ENCODE data around the gene EDNRA. TPM values are rescaled to one million over a fixed set of nuclear protein-coding genes. Genes with fewer than 3 reads are reported as not detected.
A peak's percentile ranks its signal among the peaks of the same experiment; 100 is the strongest.

EDNRA gene
- total RNA-seq, 1 experiment from 2014 or later, result not detected

DNA sequence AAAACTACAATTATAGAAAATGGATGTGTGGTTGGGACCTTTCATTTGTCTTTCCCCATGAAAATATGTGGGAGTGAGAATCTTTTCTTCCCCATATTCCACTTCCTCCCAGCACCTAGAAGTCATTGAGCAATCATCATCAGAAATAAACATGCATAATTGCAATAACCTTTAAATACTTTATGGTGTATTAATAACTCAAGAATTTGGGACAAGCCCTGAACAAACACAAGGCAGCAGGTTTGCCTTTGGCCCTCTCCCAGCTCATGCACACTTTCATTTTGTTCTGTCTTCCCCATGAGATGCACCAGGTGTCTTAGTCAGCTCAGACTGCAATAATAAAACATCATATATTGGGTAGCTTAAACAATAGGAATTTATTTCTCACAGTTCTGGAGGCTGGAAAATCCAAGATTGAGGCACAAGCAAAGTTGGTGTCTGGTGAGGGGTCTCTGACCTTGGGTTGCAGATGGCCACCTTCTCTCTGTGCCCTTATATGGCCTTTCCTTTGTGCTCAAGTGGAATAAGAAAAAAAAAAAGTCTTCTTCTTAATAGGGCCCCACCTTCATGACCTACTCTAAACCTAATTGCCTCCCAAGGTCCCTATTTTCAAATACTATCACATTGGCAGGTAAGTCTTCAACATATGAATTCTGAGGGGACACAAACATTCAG, 101.6 kb downstream of the EDNRA start:
- peak overlapping the region; percentile 77 for H3K27ac Mint-ChIP-seq (ENCODE audit: low read depth, unreplicated experiment)
- peak; percentile 85 for DNase-seq (ENCODE audit: unreplicated experiment)
- no peaks in the 10 kb centered on the region for H3K27me3 Mint-ChIP-seq (ENCODE audit: insufficient read depth, unreplicated experiment)
- intact Hi-C loops (cut with micrococcal nuclease), result loop anchor here (2.0 to 10.0 kb wide), 2 partner anchors 36 to 208 kb away; no protein-coding TSS in a partner anchor
- no peak overlapping the region for H3K4me3 Mint-ChIP-seq (ENCODE audit: unreplicated experiment)
- TF ChIP-seq, protein P1, sequence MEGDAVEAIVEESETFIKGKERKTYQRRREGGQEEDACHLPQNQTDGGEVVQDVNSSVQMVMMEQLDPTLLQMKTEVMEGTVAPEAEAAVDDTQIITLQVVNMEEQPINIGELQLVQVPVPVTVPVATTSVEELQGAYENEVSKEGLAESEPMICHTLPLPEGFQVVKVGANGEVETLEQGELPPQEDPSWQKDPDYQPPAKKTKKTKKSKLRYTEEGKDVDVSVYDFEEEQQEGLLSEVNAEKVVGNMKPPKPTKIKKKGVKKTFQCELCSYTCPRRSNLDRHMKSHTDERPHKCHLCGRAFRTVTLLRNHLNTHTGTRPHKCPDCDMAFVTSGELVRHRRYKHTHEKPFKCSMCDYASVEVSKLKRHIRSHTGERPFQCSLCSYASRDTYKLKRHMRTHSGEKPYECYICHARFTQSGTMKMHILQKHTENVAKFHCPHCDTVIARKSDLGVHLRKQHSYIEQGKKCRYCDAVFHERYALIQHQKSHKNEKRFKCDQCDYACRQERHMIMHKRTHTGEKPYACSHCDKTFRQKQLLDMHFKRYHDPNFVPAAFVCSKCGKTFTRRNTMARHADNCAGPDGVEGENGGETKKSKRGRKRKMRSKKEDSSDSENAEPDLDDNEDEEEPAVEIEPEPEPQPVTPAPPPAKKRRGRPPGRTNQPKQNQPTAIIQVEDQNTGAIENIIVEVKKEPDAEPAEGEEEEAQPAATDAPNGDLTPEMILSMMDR (IDR thresholded peaks at IDR 0.05; ENCODE audit: unreplicated experiment), result no peak
- no TSS peak for BruUV-seq (replicated peaks)
- H3K36me3 Mint-ChIP-seq (ENCODE audit: insufficient read depth, unreplicated experiment), result no peaks in the 10 kb centered on the region
- peaks cover 42% of the 10 kb centered on the region for H3K4me1 Mint-ChIP-seq (ENCODE audit: insufficient read depth, unreplicated experiment)
- ChIA-PET POLR2A (interaction anchor here (0.6 to 2.9 kb wide), 8 partner anchors 10 to 421 kb away, joined by 3 to 12 read pairs (median 4); partner anchors contain the start of gene TMEM184C), CTCF (interaction anchor here (0.6 to 2.0 kb wide), 7 partner anchors 9 to 1961 kb away, joined by 3 to 15 read pairs (median 4); no protein-coding TSS in a partner anchor)
- H3K9me3 Mint-ChIP-seq (ENCODE audit: unreplicated experiment), result no peaks in the 10 kb centered on the region

DNA sequence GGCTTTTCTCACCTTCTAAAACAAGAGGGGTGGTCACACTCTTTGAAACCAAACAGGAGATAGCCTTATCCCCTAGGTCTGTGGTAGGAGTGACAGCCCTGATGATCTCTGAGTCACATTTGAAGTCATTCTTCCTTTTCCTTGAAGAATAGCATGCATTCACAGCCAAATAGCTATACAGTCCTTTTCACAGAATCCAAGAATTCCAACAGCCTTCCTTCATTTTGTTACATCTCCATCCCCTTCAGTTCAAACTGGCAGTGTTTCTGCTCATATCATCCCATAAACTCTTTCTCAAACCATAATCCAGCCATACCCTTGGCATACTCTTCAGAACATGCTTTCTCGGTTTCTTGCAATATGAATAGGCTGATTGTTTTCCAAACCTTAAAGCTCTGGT, 103.0 kb downstream of the EDNRA start:
- intact Hi-C loops (cut with micrococcal nuclease), result loop anchor here (2.0 to 10.0 kb wide), 2 partner anchors 37 to 209 kb away; no protein-coding TSS in a partner anchor
- DNase-seq (ENCODE audit: unreplicated experiment), result no peak
- H3K36me3 Mint-ChIP-seq (ENCODE audit: insufficient read depth, unreplicated experiment), result no peaks in the 10 kb centered on the region
- ChIA-PET CTCF (interaction anchor here (1.3 to 2.9 kb wide), 2 partner anchors 65 to 423 kb away, joined by 3 to 18 read pairs; no protein-coding TSS in a partner anchor), POLR2A (no interaction called here)
- peaks cover 32% of the 10 kb centered on the region for H3K4me1 Mint-ChIP-seq (ENCODE audit: insufficient read depth, unreplicated experiment)
- no peak overlapping the region for H3K4me3 Mint-ChIP-seq (ENCODE audit: unreplicated experiment)
- no peaks in the 10 kb centered on the region for H3K9me3 Mint-ChIP-seq (ENCODE audit: unreplicated experiment)
- TF ChIP-seq, protein P1 (IDR thresholded peaks at IDR 0.05; ENCODE audit: unreplicated experiment), result no peak
- no peaks in the 10 kb centered on the region for H3K27me3 Mint-ChIP-seq (ENCODE audit: insufficient read depth, unreplicated experiment)
- no TSS peak for BruUV-seq (replicated peaks)
- no peak overlapping the region for H3K27ac Mint-ChIP-seq (ENCODE audit: low read depth, unreplicated experiment)

DNA sequence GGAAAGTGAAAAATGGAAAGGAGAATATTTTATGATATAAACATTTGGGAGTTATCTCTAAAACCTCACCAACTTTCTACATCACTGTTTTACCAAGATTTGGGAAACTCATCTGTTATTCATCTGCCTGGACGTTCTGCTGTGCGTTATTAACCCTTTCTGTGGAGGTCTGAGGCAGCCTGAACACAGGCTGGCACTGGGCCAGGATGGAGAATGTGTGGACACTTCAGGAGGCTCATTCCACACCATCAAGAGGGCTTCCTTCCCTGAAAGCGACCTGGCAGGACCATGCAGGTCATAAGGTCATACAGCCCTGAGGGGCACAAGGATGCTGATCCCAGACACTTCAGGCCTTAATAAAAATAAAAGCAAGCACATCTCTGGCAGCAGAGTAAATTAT, 105.1 kb downstream of the EDNRA start:
- no TSS peak for BruUV-seq (replicated peaks)
- Mint-ChIP-seq H3K27ac (ENCODE audit: low read depth, unreplicated experiment) (no peak overlapping the region), H3K4me3 (ENCODE audit: unreplicated experiment) (no peak overlapping the region), H3K9me3 (ENCODE audit: unreplicated experiment) (no peaks in the 10 kb centered on the region), H3K36me3 (ENCODE audit: insufficient read depth, unreplicated experiment) (no peaks in the 10 kb centered on the region), H3K4me1 (ENCODE audit: insufficient read depth, unreplicated experiment) (peaks cover 26% of the 10 kb centered on the region), H3K27me3 (ENCODE audit: insufficient read depth, unreplicated experiment) (no peaks in the 10 kb centered on the region)
- CTCF ChIA-PET, result interaction anchor here (0.7 to 5.4 kb wide), 6 partner anchors 8 to 567 kb away, joined by 3 to 67 read pairs (median 5); no protein-coding TSS in a partner anchor
- DNase-seq (ENCODE audit: unreplicated experiment), result no peak
- TF ChIP-seq, protein P1 (IDR thresholded peaks at IDR 0.05; ENCODE audit: unreplicated experiment), result no peak
- POLR2A ChIA-PET, result interaction anchor here (0.7 kb wide), 1 partner anchor 209 kb away, joined by 3 read pairs; no protein-coding TSS in a partner anchor
- intact Hi-C loops (cut with micrococcal nuclease), result loop anchor here (10.0 kb wide), 1 partner anchor 211 kb away; no protein-coding TSS in a partner anchor

DNA sequence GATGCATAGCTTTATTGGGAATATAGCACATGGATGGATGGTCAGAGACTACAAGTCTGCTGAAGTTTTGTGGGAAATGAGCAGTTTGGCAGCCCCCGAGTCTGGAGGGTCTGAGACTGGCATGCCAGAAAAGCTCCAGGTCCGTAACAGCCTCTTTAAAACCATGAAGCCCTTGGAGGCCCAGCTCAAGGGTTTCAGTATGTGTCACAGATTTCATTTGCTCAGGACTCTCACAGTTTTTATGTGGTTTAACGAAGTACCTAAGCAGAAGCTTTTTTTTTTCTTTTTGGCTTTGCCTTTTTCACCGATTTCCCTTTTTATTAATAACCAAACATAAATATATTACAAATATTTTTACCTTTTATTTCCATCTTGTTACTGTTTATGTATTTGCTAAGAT, 105.7 kb downstream of the EDNRA start:
- CTCF ChIA-PET, result interaction anchor here (0.7 to 5.4 kb wide), 7 partner anchors 9 to 567 kb away, joined by 3 to 67 read pairs (median 4); no protein-coding TSS in a partner anchor
- intact Hi-C loops (cut with micrococcal nuclease), result loop anchor here (10.0 kb wide), 1 partner anchor 212 kb away; no protein-coding TSS in a partner anchor
- DNase-seq (ENCODE audit: unreplicated experiment), result no peak
- no peak overlapping the region for H3K27ac Mint-ChIP-seq (ENCODE audit: low read depth, unreplicated experiment)
- H3K4me1 Mint-ChIP-seq (ENCODE audit: insufficient read depth, unreplicated experiment), result peaks cover 21% of the 10 kb centered on the region
- POLR2A ChIA-PET, result no interaction called here
- no peaks in the 10 kb centered on the region for H3K36me3 Mint-ChIP-seq (ENCODE audit: insufficient read depth, unreplicated experiment)
- no peaks in the 10 kb centered on the region for H3K9me3 Mint-ChIP-seq (ENCODE audit: unreplicated experiment)
- TF ChIP-seq, protein P1 (IDR thresholded peaks at IDR 0.05; ENCODE audit: unreplicated experiment), result no peak
- no peaks in the 10 kb centered on the region for H3K27me3 Mint-ChIP-seq (ENCODE audit: insufficient read depth, unreplicated experiment)
- H3K4me3 Mint-ChIP-seq (ENCODE audit: unreplicated experiment), result no peak overlapping the region
- no TSS peak for BruUV-seq (replicated peaks)

All from MCF 10A (cell line).